ENCODE results near the gene KIF6.

DNA sequence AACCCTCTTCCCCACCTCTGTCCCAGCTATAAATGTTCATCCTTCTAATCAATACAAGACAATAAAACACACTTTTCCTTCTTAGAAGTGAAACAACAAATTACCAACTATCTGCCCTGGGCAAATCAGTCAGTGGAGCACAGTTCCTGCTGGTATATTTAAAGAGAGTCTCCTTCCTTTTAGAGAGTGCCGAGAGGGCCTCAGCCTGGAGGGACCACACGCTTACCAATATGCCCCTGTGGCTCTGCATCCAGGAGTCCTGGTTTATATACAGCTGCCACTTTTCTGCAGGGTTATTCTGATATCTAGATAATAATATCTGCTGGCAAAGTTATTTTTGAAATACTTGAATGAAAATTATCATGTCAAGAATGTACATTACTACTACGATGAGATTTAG lies 315.3 kb downstream of the KIF6 start:
- TF ChIP-seq, protein P1, sequence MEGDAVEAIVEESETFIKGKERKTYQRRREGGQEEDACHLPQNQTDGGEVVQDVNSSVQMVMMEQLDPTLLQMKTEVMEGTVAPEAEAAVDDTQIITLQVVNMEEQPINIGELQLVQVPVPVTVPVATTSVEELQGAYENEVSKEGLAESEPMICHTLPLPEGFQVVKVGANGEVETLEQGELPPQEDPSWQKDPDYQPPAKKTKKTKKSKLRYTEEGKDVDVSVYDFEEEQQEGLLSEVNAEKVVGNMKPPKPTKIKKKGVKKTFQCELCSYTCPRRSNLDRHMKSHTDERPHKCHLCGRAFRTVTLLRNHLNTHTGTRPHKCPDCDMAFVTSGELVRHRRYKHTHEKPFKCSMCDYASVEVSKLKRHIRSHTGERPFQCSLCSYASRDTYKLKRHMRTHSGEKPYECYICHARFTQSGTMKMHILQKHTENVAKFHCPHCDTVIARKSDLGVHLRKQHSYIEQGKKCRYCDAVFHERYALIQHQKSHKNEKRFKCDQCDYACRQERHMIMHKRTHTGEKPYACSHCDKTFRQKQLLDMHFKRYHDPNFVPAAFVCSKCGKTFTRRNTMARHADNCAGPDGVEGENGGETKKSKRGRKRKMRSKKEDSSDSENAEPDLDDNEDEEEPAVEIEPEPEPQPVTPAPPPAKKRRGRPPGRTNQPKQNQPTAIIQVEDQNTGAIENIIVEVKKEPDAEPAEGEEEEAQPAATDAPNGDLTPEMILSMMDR (IDR thresholded peaks at IDR 0.05; ENCODE audit: insufficient read depth, low read length), result no peak
- no peak for TF ChIP-seq POLR2AphosphoS5 (IDR thresholded peaks at IDR 0.05; ENCODE audit: low read depth)
- TF ChIP-seq GABPA (IDR thresholded peaks at IDR 0.05; ENCODE audit: low read depth), result no peak
- TF ChIP-seq, protein P2, sequence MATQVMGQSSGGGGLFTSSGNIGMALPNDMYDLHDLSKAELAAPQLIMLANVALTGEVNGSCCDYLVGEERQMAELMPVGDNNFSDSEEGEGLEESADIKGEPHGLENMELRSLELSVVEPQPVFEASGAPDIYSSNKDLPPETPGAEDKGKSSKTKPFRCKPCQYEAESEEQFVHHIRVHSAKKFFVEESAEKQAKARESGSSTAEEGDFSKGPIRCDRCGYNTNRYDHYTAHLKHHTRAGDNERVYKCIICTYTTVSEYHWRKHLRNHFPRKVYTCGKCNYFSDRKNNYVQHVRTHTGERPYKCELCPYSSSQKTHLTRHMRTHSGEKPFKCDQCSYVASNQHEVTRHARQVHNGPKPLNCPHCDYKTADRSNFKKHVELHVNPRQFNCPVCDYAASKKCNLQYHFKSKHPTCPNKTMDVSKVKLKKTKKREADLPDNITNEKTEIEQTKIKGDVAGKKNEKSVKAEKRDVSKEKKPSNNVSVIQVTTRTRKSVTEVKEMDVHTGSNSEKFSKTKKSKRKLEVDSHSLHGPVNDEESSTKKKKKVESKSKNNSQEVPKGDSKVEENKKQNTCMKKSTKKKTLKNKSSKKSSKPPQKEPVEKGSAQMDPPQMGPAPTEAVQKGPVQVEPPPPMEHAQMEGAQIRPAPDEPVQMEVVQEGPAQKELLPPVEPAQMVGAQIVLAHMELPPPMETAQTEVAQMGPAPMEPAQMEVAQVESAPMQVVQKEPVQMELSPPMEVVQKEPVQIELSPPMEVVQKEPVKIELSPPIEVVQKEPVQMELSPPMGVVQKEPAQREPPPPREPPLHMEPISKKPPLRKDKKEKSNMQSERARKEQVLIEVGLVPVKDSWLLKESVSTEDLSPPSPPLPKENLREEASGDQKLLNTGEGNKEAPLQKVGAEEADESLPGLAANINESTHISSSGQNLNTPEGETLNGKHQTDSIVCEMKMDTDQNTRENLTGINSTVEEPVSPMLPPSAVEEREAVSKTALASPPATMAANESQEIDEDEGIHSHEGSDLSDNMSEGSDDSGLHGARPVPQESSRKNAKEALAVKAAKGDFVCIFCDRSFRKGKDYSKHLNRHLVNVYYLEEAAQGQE (IDR thresholded peaks at IDR 0.05; ENCODE audit: insufficient replicate concordance, low read depth), result no peak
- TF ChIP-seq SPI1 (IDR thresholded peaks at IDR 0.05; ENCODE audit: borderline replicate concordance, low read depth), result no peak
